Type B pancreatic cell (in vitro differentiated cells): ENCODE measurements around the gene HMG20A. TPM values are rescaled to one million over a fixed set of nuclear protein-coding genes. Genes with fewer than 3 reads are reported as not detected.

Experiments used
- DNase-seq: peaks from one replicate; pipeline ENCODE4 v3.0.0; 2021; ENCODE audit warnings: mixed read lengths; ENCODE audit not compliant: unreplicated experiment; ENCODE audit errors: extremely low spot score
- H3K27ac Mint-ChIP-seq: 2 replicates; pipeline ENCODE4 v1.8.0; 2021; ENCODE audit warnings: mild to moderate bottlenecking, mixed read lengths
- H3K27me3 Mint-ChIP-seq: 2 replicates; pipeline ENCODE4 v1.8.0; 2021; ENCODE audit warnings: mixed read lengths
- H3K36me3 Mint-ChIP-seq: 2 replicates; pipeline ENCODE4 v1.8.0; 2021; ENCODE audit warnings: mixed read lengths
- H3K4me1 Mint-ChIP-seq: one replicate; pipeline ENCODE4 v1.8.0; 2021; ENCODE audit warnings: mixed read lengths; ENCODE audit not compliant: unreplicated experiment
- H3K4me3 Mint-ChIP-seq: 2 replicates; pipeline ENCODE4 v1.8.0; 2021; ENCODE audit warnings: mild to moderate bottlenecking, mixed read lengths
- H3K9me3 Mint-ChIP-seq: 2 replicates; pipeline ENCODE4 v1.8.0; 2021; ENCODE audit warnings: mixed read lengths
- CTCF ChIP-seq: fragments of 200-600 bp; sonication (generic); conservative IDR thresholded peaks from 2 replicates; pipeline ENCODE4 v1.5.0; 2021; ENCODE audit warnings: antibody characterized with exemption, mild to moderate bottlenecking
- long read RNA-seq: library from polyadenylated mRNA; unstranded; transcript quantifications from one replicate; pipeline ENCODE4 v2.0.0, GENCODE V29; 2020
- total RNA-seq: library from RNA; stranded (reverse); gene quantifications from 2 replicates; pipeline ENCODE4 v1.2.1, GENCODE V29; 2021; ENCODE audit warnings: low replicate concordance

The HMG20A gene
- 38.9 and 48.7 TPM in 2 replicates for total RNA-seq
- long read RNA-seq, full-length matches to known transcripts, result 20 of 54 reads
- long read RNA-seq, partial matches to known transcripts, result 26 of 54 reads
- long read RNA-seq, other reads (novel, unspliced or antisense), result 8 of 54 reads

- Mint-ChIP-seq H3K4me3 (peak within 1 kb of the TSS; percentile 99), H3K4me1 (peaks cover 34% of the 10 kb centered on the region), H3K36me3 (no peaks in the 10 kb centered on the region), H3K9me3 (no peaks in the 10 kb centered on the region), H3K27me3 (no peaks in the 10 kb centered on the region), H3K27ac (peak within 1 kb of the TSS; percentile 97)
- DNase-seq, result peak; percentile 73
- TF ChIP-seq CTCF, result no peak
Measured at GRCh38 chr15:77420610-77421369, at the start of gene HMG20A. HMG20A (plus strand) TSS chr15:77420888; CDS start chr15:77458408, 37,520 bp downstream.

GRCh38 chr15:77371850-77372563, 48.7 kb upstream of the HMG20A start:
- H3K27me3 Mint-ChIP-seq, result no peaks in the 10 kb centered on the region
- H3K27ac Mint-ChIP-seq, result no peak overlapping the region
- DNase-seq, result no peak
- H3K4me1 Mint-ChIP-seq, result no peaks in the 10 kb centered on the region
- H3K9me3 Mint-ChIP-seq, result peaks cover 8% of the 10 kb centered on the region
- H3K36me3 Mint-ChIP-seq, result no peaks in the 10 kb centered on the region
- no peak for TF ChIP-seq CTCF
- H3K4me3 Mint-ChIP-seq, result no peak overlapping the region

- DNase-seq, result no peak
- H3K27ac Mint-ChIP-seq, result no peak overlapping the region
- TF ChIP-seq CTCF, result no peak
- no peaks in the 10 kb centered on the region for H3K36me3 Mint-ChIP-seq
- H3K4me3 Mint-ChIP-seq, result no peak overlapping the region
- peaks cover 8% of the 10 kb centered on the region for H3K9me3 Mint-ChIP-seq
- H3K4me1 Mint-ChIP-seq, result no peaks in the 10 kb centered on the region
- no peaks in the 10 kb centered on the region for H3K27me3 Mint-ChIP-seq
Measured at GRCh38 chr15:77373441-77373840, 47.2 kb upstream of the HMG20A start.

GRCh38 chr15:77375133-77375532, 45.6 kb upstream of the HMG20A start:
- Mint-ChIP-seq H3K27me3 (no peaks in the 10 kb centered on the region), H3K27ac (no peak overlapping the region), H3K4me3 (no peak overlapping the region), H3K4me1 (no peaks in the 10 kb centered on the region), H3K36me3 (no peaks in the 10 kb centered on the region), H3K9me3 (peaks cover 8% of the 10 kb centered on the region)
- DNase-seq, result no peak
- TF ChIP-seq CTCF, result no peak

GRCh38 chr15:77376770-77377169, 43.9 kb upstream of the HMG20A start:
- Mint-ChIP-seq H3K4me1 (no peaks in the 10 kb centered on the region), H3K27ac (no peak overlapping the region), H3K36me3 (no peaks in the 10 kb centered on the region), H3K4me3 (no peak overlapping the region), H3K27me3 (no peaks in the 10 kb centered on the region), H3K9me3 (peaks cover 8% of the 10 kb centered on the region)
- DNase-seq, result no peak
- no peak for TF ChIP-seq CTCF
